Fibroblast of skin of left quadriceps (primary cell): ENCODE data around the gene LLGL1.
A peak's percentile ranks its signal among the peaks of the same experiment; 100 is the strongest.
"Not testable (repeated sequence)": the region's sequence is repeated elsewhere in the genome, so short reads cannot be mapped to it uniquely, and the experiment has no call there.

Experiments
- DNase-seq, 2 experiments: peaks; one replicate each; pipeline ENCODE4 v3.0.0-alpha.2; 2013; ENCODE audit warnings: low read depth in 2 of 2

Gene LLGL1

DNA sequence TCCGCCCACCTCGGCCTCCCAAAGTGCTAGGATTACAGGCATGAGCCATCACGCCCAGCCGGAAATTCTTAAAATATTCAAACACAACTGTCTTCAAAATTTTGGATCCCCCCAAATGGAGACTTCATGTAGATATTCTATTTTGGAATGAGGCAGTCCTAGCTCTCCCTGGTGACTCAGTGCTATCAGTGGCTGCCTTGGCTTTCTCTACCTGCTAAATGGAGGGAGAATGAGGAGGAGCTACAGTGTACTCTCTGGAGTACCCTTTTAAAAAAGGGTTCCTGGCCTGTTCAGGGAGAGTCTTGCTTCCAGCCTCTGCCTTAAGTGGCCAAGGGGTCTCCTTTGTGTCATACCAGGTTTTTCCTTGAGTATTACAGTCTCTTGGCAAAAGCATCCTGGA lies 31.0 kb upstream of the LLGL1 start:
- no peak for DNase-seq

DNA sequence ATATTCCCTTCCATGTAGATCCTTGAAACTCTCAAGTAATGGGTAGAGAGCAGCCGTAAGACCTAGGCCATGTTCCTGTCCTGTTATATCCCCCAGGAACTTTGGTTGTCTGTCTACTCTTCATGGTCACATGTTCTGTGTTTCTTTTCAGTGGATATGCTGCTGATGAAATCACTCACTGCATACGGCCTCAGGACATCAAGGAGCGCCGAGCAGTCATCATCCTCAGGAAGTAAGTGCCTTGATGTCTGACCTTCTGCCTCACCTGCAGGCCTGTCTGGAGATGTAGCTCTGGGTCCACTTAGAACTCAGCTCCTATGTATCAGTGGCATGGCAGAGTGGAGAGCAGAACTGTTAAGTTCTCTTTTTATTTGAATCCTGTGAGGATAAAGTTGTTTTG lies 30.6 kb upstream of the LLGL1 start:
- no peak for DNase-seq

DNA sequence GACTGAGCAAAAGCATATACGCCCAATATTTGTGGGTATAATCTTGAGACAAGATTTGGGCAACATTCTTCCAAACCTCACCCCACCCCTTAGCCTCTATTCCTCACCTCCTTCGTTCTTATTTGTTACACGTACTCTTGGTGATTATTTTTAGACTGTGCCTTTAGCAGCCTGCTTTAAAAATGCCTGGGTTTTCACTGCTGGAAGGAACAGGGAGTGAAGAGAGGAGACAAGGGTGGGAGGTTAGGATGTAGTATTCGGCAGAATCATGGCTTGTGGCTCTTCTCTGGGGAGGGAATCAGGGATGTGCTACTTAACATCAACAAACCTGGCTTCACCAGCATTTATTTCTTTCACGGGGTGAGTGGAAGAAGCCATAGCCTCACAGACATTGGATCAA lies 30.2 kb upstream of the LLGL1 start:
- DNase-seq: no peak

DNA sequence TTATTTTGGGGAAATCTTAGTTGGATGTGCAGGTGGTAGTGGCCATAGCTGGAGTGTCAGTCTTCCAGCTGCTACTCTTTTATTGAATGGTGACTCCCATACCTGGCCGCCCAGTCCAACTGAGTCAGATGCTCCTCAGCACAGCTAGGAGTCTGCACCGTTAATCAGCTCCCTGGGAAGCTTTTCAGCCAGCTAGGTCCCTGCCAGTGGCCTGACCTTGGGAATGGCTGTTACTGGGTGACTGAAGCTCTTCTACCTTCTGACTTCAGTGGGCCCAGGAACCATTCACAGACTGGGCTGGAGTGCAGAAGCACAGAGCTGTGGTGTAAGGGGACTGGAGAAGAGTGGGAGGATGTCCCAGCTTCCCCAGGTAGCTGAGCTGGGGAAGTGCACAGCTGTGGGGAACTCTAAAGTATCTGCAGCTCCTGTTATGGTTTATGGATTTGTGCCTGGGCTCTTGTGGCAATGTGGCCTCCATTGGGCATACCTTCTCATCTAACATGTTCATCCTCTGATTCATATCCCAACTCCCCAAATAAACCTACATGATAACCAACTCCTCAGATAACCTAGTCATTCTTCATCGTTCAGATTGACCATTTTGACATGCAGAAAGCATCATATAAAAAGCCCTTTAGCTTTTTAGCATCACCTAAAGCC lies 27.8 kb upstream of the LLGL1 start:
- DNase-seq: no peak

DNA sequence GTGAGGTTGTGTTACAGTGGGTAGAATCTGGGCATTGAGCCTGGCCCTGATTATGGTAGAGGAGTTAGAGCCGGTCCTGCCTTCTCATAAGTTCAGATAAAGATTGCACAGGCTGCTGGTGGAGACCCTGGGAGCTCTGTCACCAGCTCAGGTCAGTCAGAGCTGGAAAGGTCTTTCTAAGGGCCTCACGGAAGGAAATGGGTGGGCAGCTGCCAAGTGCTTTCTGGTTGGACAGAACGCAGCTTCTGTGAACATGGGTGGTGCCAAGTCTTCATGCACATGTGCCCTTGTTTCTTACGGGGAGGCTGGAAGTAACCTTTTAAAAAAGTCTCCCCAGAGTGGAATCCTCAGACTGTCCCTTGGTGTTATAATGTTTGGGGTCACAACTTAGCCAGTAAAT lies 26.9 kb upstream of the LLGL1 start:
- DNase-seq: no peak

DNA sequence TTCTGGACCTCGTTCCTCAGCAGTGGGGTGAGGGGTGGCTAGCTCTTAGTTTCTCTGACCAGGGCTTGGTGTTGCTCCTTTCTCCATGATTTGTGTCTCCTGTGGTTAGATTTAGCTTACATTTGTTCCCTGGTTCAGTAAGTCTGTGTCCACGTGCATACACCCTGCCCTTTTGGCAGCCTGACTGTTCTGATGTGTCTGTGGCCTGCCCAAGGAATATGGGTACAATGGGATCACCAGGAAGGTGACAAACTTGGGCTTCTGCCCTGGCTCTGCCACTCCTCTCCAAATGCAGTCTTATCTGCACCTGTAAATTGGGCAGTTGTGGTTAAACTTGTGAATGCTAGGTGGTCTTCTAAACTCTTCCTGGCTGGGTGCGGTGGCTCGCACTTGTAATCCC lies 24.3 kb upstream of the LLGL1 start:
- no peak for DNase-seq

DNA sequence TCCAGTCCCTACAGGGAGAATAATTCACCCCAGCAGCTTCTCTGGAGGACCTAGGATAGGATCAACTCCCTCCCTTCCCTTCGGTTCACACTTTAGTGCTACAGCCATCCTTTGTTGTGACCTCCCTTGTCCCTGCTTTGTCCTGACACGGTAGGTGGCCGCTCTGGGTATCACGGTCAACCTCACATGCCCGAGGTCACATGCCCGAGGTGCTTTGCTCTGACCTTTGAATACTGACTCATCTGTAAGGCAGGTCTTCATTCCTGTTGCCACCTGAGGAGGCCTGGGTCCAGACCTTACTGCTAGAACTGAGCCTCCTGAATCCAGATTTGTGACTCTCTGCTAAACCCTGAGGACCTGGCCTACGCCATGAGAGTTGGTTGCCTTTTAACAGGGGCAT lies 22.1 kb upstream of the LLGL1 start:
- no peak for DNase-seq

DNA sequence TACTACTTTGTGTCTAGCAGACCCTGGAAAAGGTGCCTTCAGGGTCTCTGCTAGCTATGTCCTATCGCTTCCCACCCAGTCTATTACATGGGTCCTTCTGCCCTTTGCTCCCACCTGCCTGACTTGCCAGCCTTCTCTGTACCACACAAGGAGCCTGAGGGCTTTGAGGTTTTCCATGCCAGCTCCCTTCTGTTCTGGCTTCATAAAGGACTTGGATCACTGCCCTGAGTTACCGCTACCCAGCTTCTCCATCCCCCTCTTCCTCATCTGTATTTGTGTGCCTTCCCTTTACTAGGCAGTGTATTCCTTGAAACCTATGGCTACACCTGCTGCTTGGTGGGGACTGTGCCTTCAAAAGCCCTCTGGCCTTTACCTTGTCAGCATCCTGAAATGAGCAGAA lies 19.6 kb upstream of the LLGL1 start:
- no peak for DNase-seq

DNA sequence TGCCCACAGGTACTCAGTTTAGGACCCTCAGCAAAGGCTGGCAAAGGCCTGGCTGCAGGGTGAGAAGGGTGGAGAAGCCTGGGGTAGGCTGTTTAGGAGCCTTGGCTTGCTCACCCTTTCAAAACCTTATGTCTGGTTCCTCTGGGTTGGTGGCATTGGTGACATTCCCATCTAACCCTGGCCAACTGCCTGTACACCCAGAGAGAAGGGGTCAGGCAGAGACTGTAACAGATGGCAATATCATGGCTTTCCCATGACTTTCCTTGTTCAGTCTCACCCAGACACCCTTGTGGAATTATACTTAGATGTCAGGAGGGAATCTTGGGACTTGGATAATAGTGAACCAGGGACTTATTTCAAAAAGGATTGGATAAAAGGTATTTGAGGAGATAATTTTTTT lies 18.5 kb upstream of the LLGL1 start:
- DNase-seq: no peak

DNA sequence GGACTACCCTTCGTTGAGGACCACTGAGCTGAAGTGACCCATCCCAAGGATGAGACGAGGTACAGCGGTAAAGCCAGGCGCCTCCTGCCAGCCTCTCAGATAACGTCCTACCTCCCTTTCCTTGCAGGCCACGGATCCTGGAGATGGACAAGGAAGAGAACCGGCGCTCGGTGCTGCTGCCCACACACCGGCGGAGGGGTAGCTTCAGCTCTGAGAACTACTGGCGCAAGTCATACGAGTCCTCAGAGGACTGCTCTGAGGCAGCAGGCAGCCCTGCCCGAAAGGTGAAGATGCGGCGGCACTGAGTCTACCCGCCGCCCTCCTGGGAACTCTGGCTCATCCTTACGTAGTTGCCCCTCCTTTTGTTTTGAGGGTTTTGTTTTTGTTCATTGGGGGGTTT lies 17.3 kb upstream of the LLGL1 start:
- DNase-seq: no peak

DNA sequence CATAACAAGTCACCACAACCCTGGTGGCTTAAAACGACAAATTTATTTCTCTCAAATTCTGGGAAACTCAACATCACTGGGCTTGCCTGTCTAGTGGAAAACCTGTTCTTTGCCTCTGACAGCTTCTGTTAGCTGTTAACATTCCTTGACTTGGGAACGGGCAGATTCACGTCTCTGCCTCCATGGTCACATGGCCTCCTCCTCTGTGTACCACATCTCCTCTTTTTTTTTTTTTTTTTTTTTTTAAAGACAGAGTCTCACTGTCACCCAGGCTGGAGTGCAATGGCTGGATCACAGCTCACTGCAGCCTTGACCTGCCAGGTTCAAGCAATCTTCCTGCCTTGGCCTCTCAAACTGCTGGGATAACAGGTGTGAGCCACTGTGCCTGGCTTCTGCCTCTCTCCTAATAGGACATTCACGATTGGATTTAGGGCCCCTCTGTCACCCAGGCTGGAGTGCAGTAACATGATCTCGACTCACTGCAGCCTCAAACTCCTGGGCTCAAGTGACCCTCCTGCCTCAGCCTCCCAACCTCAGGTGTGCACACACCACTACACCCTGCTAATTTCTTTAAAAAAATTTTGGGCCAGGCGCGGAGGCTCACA lies 11.7 kb upstream of the LLGL1 start:
- DNase-seq: no peak

DNA sequence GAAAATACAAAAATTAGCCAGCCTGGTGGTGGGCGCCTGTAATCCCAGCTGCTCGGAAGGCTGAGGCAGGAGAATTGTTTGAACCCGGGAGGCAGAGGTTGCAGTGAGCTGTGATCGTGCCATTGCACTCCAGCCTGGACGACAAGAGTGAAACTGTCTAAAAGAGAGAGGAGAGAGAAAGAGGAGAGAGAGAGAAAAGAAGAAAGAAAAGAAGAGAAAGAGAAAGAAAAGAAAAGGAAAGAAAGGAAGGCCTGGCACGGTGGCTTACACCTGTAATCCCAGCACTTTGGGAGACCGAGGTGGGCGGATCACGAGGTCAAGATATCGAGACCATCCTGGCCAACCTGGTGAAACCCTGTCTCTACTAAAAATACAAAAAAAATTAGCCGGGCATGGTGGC lies 8.5 kb upstream of the LLGL1 start:
- not testable (repeated sequence) for DNase-seq

DNA sequence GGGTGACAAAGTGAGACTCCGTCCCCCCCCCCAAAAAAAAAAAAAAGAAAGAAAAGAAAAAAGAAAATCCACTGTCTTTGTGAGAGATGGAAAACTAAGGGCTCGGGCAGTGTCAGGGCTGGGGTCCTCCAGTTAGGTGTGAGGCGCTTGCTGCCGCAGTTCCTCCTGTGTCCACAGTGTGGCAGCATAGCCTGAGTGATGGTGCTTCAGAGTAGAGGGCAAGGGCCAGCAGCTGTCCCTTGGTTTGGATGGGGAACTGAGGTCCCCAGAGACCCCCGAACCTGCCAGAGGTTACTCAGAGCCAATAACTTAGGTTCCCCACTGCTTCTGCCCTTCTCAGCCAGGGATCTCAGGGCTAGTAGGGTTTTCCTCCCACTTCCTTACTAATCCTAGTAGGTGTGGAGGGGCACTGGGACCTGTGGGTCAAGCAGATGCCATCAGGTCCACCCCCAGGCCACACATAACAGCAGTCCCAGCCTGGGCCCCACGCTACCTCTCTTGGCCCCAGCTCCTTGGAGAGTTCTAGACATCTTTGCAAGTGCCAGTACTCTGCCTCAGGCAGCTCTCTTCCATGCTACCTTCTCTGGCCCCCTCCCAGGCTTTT lies 7.9 kb upstream of the LLGL1 start:
- DNase-seq: peak in 1 of 2 experiments; percentile 9

DNA sequence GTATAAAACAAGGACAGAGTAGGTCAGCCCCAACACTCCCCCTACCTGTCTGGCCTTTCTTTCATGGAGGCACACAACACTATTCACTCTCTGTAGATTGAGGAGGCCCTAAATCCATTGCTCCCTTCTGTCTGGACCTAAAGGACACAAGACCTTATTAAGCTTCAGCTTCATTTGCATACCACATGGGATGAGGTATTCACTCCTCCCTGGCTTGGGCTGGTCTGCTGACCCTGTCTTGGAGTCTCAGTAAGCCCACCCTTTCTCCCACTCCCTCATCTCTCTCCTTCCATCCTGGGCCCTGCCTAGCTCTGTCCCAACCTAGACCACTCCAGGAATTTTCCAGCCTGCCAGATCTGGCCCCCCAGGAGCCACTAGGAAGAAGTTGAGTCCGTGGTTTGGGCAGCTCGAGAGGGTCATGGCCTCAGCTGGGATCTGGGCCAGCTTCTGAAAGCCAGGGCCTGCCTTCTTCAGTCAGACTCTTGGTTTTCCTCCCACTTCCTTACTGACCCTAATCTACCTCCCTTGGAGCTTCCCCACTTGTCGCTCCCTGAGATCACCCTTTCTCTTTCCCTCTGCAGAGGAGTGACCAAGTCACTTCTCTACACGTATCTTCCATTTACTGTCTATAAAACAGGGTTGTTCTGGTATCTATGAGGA lies 6.5 kb upstream of the LLGL1 start:
- no peak for DNase-seq

DNA sequence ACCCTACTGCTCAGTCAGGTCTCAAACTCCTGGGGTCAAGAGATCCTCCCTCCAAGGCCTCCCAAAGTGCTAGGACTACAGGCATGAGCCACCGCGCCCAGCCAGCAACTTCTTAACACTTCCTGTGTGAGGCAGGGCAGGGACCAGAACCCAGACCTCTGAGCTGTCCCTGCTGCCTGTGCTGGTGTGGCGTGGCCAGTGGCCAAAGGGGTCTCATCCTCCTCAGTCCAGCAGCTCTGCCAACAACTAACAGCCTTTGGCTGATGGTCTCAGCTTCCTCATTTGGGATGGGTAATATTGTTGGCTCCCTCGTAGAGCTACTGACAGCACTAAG lies 1.4 kb upstream of the LLGL1 start:
- no peak for DNase-seq

DNA sequence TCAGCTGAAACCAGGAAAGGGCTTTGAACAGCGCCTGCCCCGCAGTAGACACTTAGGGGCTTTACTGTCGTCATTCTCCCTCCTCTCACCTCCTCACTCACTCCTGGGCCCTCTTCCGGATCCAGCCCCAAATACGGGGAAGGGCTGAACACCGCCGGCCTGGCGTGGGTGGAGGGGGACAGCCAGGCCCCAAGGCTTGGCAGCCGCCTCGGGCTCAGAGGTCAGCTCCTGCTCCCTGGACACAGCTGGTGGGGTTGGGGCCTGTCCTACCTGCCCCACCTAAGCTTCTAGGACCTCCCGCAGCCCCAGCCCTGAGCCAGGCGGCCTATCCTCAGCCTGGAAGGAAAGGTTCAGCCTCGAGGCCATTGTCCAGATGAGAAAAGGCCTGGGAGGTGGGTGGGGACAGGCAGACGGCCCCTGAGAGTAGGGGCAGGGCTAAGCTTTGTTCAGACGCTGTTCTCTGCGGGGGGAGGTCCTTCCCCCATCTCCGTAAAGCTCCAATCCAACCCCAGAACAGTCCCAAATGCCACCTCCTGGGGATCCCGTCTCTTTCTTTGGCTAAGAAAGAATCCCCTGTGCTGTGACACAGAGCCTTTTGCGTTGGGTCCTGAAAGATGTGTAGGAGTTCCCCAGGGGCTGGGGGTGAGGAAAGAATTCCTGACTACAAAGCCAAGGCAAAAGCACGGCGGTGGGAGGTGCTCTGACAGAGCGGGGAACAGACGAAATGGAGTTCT lies 881 bp upstream of the LLGL1 start:
- DNase-seq: peak in 1 of 2 experiments; percentile 7

DNA sequence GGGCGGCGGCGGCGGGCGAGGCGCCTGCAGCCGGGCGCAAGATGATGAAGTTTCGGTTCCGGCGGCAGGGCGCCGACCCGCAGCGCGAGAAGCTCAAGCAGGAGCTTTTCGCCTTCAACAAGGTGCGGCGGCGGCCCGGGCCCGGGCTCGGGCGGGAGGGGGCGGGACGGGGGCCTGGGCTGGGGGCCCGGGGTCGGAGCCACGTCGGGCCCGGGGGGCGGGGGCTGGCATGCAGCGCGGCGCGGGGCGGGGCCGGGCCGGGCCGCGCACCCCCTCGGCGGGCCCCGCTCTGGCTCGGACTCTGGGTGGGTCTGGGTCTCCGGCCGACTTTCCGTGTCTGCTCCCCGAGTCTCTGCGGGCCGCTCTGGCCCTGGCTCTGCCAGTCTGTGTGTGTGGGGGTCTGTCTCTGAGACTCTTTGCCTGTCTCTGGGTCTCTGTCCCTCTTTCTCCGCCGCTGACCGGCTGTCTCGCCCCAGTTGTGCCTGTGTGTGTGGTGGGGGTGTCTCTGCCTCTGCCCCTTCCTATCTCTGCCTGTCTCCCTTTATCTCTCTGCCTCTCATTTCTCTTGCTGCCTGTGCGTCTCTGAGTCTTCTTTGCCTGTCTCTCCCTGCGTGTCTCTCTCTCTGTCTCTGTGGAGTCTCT lies 328 bp downstream of the LLGL1 start:
- no peak for DNase-seq

DNA sequence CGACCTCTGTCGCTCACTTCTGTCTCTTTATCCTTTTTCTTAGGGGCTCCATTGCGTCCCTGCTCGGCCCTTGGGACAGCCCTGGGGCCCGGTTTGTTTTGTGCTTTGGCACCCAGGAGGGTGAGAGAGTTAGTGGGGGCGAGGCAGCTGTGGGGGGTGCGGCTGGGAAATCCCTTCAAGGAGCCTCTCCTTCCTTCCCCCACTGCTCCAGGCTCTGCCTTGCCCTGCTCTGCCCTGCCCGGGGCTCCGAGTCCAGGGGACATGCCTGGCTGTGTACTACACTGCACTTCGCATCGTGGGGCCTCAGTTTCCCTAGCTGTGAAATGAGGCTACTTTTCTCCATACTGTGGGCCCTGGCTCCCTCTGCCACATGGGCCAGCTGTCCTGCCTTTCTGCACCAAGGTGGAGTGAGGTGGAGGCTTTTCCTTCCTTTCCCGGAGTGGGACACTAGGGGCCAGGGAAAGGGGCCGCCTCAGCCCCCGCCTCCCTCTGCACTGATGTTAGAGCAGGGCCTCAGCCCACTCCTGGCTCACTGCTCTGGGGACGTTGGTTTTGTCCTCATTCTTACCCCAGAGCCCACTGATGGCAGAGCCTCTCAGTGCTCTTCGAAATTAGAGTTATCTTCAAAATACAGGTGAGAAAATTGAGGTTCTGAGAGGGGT lies 980 bp downstream of the LLGL1 start:
- DNase-seq: no peak

DNA sequence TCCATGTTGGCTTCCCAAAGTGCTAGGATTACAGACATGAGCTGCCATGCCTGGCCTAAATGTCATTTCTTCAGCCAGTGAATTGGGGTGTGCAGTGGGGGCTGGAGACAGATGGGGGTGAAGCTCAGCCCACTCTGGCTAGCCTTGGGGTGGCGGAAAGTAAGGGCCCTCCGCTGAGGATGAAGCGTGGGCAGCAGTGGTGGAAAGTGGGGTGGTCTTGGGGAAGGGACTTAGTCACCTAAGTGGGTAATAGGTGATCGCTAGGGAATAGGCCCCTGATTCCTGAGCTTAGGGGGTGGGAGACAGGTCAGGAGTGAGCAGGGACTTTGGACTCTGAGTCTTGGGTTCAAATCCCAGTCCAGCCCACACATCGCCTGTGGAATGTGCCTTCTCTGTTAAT lies 2.2 kb downstream of the LLGL1 start:
- DNase-seq: no peak

DNA sequence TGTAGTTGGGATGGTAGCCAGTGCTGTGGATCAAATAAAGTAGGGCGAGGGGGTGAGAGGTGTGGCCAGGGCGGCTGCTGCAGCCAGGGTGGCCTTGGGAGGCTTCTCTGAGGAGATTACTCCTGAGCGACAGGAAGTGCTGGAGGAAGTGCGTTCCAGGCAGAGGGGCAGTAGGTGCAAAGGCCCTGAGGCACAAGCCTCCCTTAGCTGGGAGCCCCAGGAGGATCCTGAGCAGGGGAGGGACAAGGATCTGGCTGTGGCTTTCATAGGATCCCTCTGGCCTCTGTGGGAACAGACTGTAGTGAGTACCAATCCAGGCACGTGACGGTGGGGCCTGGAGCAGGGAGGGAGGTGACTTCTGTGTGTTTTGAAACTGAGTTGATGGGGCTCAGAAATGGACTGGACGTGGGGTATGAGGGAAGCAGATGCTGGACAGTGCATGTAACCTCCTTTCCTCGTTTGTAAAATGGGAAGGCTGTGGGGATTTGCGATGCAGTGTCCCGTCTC lies 2.8 kb downstream of the LLGL1 start:
- no peak for DNase-seq

DNA sequence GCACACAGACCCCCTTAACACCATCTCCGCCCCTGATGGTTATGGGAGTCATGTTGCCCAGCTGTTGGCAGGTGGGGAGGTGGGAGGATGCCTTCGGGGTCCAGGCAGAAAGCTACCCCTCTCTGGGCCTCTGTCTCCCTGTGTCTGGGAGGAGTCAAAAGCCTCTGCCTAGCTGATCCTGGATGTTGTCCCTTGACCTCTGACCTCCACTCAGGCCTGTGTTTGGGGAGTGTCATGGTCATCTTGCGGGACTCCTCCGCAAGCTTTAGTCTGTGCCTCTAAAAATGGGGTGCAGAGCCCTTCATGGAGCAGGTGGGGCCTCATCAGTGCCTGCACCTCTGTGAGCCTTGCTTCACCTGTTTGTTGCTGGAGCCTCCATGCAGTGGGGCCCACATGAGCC lies 3.8 kb downstream of the LLGL1 start:
- DNase-seq: no peak
